ENCODE results near the gene SLC45A3.
"Not testable (repeated sequence)": the region's sequence is repeated elsewhere in the genome, so short reads cannot be mapped to it uniquely, and the experiment has no call there.

The SLC45A3 gene

DNA sequence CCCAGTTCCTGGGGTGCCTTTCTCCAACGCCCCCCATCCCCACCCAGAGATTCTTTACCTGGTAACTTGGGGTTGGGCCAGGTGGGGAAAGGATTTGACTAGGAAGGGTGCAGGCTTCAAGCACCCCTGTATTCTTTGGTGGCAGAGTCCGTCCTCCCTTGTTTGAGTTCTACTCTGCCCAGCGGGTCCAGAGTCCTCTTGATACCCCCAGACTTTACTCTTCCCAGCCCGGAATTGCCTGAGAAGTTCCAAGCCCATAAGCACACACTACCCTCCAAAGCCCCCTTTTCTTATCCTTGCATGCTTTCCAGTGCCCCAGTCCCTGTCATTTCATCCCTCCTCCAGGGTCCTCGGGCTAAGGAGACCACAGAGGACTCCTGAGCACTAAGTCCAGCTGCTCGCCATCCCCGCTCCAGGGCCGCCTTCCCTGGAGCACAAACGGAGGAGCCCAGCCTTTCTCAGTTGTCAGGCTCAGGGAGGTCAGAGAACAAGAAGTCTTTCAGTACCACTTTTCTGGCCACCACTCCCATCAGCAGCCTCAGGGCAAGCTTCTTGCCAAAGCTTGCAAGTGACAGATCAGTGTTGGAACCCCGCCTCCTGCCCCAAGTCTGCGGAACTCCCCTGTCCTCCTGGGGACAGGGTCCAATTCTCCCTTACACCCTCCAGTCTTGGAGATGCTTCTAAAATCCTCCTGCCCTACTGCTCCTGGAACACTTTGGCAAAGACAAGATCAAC, 12.2 kb downstream of the SLC45A3 start:
- DNase-seq, result no peak

DNA sequence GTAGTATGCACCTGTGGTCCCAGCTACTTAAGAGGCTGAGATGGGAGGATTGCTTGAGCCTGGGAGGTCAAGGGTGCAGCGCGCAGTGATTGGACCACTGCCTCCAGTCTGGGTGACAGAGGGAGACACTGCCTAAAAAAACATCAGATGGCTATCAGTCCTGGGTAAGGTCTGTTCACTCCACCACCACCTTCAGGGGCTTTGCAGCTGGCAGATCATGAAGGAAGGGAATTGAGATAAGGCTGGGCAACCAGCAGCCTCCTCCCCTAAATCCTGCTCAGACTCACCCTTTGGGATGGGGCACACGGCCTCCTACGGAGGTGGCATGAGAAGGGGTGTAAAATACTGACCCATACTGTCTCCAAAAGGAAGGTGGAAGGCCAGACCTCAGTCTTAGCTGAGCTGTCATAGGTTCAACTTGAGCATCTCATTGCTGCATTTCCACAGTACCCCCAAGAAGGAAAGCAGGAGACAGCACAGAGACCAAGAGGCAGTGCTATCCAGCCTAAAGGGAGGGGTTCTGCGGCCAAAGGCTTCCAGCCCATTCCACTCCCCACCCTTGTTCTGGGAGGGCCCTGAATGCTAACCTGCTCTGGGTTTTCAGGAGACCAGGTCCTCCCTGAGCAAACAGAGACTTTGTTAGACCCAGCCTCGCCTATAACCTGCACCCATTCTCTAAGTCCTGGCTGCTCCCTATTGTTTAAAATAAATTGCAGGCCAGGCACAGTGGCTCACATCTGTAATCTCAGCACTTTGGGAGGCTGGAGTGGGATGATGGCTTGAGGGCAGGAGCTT, 13.7 kb downstream of the SLC45A3 start:
- no peak for DNase-seq

DNA sequence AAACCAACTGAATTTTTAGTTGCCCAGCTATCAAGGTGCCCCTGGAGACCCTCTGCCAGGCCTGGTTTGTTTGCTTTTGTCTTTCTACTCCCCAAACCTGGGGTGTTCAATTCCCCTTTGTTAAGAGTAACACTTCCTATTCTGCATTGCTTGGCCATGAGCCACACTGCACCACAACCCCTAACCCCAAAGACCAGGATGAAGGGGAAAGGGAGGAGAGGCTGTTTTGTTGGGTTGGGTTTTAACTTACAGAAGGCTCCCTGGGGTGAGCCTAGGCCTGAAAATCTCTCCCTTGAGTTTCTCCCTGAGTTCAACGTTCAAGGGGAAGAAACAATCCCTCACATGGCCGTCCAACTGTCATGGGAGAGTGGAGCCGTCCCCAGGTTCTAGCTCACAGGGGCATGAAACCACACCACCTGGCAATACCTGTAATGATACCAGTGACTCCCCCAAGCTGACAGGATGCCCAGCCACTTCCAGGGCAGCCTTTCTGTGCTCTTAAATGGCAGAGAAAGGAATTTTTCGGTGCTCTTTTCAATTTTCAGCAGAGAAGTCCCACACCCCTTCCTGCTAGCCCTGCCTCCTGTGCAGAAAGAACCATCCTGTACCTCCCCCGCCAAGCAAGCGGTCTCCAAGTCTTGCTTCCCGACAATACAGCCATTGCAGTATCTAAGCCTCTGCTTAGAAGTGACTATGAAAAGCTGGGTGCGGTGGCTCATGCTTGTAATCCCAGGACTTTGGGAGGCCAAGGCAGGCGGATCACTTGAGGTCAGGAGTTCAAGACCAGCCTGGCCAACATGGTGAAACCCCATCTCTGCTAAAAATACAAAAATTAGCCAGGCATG, 14.9 kb downstream of the SLC45A3 start:
- DNase-seq, result no peak

DNA sequence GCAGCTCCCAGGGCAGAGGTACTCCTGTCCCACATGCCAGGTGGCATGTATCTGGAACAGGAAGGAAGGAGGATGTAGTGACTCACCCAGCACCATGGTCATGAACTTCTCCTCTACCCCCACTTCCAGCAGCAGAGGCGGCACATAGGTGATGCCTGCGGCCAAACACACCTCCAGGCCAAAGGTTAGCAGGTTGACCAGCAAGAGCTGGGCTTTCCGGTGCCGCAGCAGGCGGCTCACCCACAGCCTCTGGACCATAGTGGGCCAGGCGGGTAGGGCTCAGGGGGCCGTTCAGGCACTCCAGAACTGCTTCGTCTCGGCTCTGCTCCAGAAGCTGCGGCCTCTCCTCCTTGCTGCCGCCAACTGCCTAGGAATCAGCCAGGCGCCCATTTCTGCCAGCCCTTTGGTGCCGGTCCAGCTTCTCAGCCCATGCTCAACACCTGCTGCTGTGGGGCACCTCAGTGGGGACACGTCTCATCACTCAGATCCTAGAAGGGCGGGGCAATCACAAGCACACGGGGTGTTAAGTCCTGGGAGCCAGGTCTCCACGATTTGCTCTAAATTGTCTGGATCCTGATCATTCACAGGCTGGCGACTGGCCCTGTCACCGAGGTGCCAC, 15.8 kb downstream of the SLC45A3 start:
- DNase-seq, result no peak

DNA sequence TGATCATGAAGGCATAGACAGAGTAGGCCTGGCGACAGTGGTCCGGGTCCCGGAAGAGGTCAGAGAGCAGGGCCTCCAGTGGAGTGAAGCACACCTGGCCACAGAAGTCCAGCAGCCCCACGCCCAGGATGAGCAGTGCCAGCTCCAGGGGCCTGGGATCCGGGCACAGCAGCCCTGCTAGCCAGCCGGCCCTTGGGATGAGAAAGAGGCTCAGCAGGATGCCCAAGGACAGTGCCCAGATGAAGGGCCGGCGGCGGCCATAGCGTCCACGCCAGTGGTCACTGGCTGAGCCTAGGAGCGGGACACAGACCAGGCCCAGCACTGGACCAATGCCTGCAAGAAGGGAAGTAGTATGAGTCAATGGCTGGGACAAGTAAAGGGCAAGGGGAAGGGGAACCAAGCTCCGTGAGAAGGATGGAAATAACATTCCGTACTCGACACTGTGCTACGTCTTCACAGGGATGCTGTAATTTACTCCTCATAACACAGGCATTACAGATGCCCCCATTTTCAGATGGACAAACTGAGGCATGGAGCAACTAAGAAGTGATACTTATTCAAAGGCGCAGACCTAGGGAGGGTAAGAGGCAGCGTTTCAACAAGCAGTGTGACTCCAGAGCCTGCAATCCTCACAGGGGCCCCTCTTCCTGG, 16.9 kb downstream of the SLC45A3 start:
- no peak for DNase-seq

DNA sequence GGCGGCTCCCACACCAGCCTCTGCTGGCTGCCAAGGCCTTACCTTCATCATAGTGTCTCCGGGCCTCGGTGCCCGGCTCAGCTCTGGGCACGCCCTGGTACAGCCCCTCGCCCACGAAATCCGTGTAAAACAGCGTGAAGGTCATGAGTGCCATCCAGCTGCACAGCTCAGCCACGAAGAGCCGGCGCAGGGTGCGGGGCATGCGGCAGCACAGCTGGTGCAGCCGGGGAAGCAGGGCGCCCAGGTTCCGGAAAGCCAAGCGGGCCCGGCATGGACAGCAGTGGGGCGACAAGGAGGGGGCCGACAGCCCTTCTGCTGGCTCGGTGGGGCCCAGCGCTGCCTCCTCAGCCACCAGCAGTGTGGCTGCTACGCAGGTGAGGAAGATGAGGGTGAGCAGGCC, 17.5 kb downstream of the SLC45A3 start:
- DNase-seq, result no peak

DNA sequence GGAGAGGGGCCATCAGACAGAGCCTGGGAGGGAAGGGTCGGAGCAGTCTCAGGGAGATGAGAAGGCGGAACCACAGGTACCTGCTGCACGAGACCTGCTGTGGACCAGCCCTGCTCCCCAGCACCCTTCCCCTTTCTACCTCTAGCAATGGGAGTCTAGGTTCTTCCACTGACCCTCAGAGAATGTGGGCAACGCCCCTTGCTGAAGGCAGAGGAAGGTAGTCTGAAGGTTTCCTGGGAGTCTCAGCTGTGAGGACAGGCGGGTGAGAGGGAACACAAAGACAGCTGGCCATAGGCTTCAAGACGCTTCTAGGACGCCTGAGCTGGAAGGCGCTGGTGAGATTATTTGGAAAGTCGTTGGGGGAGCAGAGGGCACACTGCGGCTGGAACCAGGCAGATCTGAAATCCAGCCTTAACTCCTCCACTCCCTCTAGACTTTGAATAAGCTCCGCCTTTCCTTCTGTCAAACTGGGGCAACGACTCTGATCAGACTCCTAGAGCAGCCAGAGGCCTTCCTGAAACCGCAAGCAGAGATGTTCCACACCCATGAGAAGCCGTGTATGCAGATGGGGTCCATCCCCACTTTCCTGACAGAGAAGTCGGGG, 18.1 kb downstream of the SLC45A3 start:
- DNase-seq, result no peak

DNA sequence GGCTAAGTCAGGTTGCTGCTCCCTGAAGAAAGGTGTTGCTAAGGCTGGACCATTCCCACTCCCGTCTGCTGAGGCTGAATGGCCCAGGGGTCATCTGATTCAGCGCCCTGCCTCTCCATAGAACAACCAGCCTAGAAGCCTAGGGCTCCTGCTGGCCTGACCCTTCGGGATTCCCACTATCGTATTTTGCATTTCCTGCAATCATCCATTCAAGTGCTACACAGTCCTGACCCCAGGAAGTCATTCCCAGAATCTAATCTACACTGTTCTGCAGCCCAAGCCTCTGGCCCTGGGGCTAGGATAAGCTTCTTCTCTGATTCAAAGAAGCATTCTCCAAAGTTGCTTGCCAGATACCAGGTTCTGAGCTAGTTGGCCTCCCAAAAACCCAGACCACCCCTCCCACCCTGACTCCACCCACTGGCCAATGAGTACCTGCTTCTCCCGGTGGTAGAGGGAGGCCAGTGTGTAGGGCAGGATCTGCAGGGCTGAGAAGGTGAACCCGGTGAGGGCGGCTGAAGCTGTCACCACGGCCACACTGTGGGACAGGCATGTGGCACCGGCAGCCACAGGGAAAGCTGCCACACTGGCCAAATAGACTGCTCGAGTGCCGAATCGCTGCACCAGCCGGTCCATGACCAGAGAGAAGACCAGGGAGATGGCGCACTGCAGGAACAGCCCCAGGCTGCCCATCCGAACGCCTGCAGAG, 18.7 kb downstream of the SLC45A3 start:
- DNase-seq, result no peak

DNA sequence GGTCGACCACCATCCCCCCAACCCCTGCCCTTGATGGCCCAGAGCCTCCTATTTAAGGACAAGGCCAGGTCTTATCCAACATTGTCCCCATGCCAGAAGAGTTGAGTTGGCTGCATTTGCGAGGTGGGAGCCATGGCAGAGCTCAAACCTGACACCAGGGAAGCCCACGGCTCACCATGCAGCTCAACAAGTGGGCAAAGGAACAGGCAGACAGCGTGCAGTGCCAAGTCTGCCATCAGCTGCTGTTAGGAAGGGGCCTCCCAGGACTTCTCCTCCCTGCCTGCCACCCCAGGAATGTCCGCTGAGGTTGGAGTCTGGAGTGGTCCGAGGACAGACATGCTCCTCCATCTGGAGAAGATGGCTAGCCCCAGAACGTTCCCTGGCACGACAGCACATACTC, 19.9 kb downstream of the SLC45A3 start:
- DNase-seq, result no peak

DNA sequence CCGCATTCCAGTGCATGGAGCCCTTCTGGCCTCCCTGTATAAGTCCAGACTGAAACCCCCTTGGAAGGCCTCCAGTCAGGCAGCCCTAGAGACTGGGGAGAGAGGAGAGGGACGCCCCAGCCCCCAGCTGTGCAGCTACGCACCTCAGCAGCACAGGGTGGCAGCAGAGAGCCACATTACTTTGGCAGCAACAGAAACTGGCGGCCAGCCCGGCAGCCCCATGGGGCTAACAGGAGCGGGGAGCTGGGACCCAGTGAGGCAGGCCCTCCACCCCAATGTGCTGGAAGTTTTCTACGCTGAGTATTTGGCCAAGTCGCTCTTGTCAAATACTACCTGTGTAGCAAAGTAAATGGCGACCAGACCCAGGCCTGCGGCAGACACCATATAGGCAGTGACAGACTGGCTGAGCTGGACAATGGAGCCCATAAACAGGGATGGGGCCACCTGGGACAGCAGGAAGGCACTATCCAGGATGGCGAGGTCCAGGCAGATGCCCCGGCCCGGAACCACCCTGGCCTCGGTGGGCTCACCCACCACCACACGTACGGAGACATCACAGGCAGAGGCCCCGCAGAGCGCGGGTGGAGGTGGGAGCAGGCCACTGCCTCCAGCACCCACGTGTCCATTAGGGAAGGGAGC, 21.2 kb downstream of the SLC45A3 start:
- DNase-seq, result peak; percentile 69

DNA sequence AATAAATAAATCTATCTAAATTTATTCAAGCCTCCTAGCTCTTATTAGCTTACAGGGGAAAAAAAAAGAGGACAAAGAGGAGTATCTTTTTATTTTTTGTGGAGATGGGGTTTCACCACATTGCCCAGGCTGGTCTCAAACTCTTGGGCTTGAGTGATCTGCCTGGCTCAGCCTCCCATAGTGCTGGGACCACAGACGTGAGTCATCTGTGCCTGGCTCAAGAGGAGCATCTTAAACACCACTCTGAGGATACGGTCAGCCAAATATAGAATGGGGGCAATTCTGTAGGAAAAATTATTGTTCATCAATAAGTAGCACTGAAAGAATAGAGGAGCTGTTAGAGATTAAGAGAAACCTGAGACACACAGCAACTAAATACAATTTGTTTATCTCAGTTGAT, 24.1 kb downstream of the SLC45A3 start:
- no peak for DNase-seq

DNA sequence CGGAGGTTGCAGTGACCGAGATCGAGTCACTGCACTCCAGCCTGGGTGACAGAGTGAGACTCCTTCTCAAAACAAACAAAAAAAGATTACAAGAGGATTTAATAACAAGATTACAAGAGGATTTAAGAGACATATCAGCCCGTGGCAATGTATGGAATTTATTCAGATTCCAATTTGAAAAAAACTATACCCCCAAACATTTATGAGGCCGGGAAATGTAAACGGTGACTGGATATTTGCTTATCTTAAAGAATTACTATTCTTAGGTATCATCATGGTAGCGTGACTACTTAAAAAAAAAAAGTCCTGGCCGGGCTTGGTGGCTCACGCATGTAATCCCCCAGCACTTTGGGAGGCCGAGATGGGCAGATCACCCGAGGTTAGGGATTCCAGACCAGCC, 27.3 kb downstream of the SLC45A3 start:
- DNase-seq, result no peak

DNA sequence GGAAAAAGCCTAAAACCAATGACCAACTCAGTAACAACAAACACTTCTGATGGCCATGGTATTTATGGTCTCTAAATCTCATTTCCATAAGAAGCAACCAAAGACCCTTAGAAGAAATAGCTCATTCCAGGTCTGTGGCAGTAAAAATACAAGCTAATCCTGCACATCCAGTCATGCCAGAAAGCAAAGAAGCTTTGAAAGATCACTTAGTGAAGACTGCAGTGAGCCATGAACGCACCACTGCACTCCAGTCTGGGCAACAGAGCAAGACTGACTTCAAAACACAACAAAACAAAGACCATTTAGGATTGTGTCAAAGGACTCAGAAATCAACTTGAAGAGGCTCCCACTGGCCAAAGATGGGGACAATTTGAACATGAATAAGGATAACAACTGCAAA, 30.1 kb downstream of the SLC45A3 start:
- DNase-seq, result no peak

DNA sequence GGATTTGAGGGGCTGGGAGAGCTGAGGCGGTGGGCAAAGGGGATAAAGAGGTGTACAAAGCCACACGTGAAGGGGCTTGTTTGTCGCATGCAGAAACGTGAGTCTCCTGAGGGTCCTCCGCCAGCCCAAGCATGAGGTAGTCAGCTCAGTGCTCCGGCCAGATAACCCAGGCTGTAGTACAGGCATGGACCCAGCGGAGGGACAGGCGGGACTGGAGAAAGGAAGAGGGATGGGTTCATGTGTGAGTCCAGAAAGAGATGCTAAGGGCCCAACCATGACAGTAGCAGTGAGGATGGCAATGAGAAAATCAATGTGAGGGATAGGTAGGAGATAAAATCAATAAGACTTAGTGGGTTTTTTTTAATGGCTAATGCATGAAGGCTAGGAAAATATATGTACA, 34.8 kb downstream of the SLC45A3 start:
- DNase-seq, result no peak

DNA sequence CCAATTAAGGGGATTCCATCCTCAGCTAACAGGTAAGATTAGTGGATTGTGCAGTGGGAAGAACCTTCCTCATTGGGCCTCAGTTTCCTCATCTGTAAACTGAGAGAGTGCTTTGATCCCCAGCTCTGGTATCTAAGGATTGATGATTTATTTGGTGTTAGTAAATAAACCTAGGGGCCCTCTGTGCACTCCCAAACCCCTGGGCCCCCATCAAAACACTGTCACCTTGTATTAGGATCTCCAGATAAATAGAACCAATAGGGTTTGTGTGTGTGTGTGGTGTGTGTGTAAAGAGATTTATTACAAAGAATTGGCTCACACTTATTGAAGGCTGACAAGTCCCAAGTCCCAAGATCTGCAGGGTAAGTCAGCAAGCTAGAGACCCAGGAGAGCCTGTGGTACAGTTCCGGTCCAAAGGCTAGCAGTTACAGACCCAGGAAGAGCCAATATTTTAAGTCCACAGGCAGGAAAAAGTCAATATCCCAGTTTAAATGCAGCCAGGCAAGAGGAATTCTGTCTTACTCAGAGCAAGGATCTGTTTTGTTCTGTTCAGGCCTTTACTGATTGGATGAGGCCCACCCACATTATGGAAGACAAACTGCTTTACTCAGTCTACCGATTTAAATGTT, 37.5 kb downstream of the SLC45A3 start:
- DNase-seq, result no peak

DNA sequence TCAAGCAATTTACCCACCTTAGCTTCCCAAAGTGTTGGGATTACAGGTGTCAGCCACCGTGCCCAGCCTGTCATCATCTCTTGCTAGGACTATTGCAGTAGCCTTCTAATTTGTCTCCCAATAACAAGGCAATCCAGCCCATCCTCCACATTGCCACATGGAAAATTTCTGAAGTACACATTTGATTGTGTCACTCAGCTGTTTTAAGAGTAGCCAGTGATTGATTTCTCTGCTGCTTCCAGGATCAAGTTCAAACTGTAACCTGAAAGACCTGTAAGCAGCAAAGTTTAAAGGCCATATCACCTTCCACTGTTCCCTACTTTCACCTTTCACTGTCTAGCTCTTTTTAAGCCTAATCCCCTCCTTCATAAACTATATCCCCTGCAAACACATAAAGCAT, 40.7 kb downstream of the SLC45A3 start:
- DNase-seq, result no peak

DNA sequence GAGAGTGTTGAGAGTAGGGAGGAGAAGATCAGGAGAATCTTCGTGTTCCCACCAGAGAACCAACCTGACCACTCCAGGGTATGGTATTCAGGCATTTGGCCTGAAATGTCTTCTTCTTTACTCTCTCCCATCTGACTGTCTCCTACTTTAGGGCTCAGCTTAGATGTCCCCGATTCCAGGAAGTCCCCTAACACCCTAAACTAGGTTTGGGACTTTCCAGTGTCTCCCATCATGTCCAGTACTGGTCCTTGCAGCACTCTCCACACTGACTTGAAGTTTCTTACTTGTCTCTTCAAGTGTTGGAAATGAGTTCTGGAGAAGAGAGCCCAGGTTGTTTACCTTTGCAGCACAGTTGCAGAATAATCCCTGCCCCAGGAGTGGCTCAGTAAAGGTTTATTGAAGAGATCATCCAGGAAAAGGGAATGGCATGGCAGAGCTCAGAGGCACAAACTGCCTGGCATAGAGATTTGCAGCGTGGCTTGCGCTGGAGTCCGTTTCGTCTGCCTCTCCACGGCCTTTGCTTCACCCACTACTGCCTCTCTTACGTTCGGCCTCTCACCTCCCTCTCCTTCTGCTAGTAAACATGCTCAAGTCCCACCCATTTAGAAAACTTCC, 42.3 kb downstream of the SLC45A3 start:
- no peak for DNase-seq

DNA sequence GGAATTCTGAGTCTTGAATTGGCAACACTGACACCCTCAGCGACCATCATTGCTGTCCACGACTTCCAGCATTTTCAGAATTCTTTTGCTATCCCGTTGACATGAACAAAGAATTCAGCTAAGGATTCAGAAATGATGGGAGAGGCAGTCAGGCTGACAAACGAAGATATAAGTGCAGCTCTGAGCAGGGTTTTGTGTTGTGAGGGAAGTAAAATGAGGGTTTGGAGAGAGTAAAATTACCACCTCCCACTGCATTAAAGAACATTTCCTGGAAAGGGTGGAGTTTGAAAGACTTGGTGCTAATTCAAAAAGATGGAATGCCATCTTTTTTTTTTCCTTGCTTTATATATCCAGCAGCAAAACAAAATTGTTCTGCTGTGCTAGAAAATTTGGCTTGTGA, 43.6 kb downstream of the SLC45A3 start:
- no peak for DNase-seq

DNA sequence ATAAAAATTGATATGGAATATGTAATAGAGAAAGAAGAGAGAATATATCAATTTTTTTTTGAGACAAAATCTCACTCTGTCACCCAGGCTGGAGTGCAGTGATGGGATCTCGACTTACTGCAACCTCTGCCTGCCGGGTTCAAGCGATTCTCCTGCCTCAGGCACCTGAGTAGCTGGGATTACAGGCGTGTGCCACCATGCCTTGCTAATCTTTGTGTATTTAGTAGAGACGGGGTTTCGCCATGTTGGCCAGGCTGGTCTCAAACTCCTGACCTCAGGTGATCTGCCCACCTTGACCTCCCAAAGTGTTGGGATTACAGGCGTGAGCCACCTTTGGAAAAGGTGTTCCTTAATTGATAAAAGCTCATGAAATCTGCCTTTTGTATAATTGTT, 44.2 kb downstream of the SLC45A3 start:
- not testable (repeated sequence) for DNase-seq

DNA sequence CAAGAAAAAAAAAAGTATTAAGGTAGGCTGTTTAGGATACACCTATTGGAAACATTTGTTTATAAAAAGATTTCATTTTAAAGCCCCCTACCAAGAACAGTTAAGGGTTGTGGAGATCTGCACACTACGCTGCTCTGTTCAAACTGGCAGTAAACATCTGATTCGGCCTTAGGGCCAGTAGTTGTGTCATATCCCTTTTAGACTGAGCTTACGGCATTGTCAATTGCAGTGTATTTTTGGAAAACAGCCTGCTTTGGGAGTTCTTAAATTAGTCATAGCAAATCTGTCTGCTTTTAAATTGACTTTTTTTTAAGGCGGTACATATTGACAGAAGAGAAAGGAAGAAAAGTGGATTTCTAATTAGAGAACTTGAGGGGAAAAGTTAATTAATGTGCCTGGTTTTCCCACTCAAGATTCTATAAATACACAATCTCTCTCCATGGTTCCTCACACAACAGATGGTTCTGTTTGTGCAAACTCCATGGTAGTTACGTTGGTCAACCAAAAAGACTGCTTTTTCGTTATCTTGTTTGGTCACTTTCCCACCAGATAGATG, 46.8 kb downstream of the SLC45A3 start:
- no peak for DNase-seq

Measured in activated gamma-delta T cell treated with Interleukin-2 at 50 U/mL for 16 hours (primary cell).